Activated CD8-positive, alpha-beta T cell treated with anti-CD3 and anti-CD28 coated beads for 36 hours (primary cell): ENCODE results near the gene PRDM16. TPM values are rescaled to one million over a fixed set of nuclear protein-coding genes. Genes with fewer than 3 reads are reported as not detected.

Source experiments
- ATAC-seq: fragments of 200-7000 bp; cut with Tn5 transposase; one replicate; pipeline ENCODE4 v1.10.0; 2021; ENCODE audit warnings: mild to moderate bottlenecking, moderate library complexity
- CTCF ChIA-PET: fragments of 350-600 bp; sonication (Branson Sonifier 250); formaldehyde crosslinking; loops from one replicate; lab custom pipeline; 2021; ENCODE audit warnings: antibody characterized with exemption; lab: Charles Lee
- POLR2A ChIA-PET: fragments of 350-600 bp; sonication (Branson Sonifier 250); formaldehyde crosslinking; loops from one replicate; lab custom pipeline; 2021; ENCODE audit warnings: antibody characterized with exemption; lab: Charles Lee
- DNase-seq: peaks from one replicate; pipeline ENCODE4 v3.0.0-alpha.2; 2020
- H3K27ac Mint-ChIP-seq: one replicate; pipeline ENCODE4 v1.8.0; 2021; ENCODE audit warnings: mild to moderate bottlenecking, mixed read lengths
- H3K27me3 Mint-ChIP-seq: one replicate; pipeline ENCODE4 v1.8.0; 2021; ENCODE audit warnings: mixed read lengths
- H3K36me3 Mint-ChIP-seq: one replicate; pipeline ENCODE4 v1.8.0; 2021; ENCODE audit warnings: low read depth, mixed read lengths
- H3K4me1 Mint-ChIP-seq: one replicate; pipeline ENCODE4 v1.8.0; 2021; ENCODE audit warnings: low read depth, mixed read lengths
- H3K4me3 Mint-ChIP-seq: one replicate; pipeline ENCODE4 v1.8.0; 2021; ENCODE audit warnings: mild to moderate bottlenecking, moderate library complexity, mixed read lengths
- H3K9me3 Mint-ChIP-seq: one replicate; pipeline ENCODE4 v1.8.0; 2021; ENCODE audit warnings: mixed read lengths
- intact Hi-C: fragments of 100-400 bp; cut with micrococcal nuclease; formaldehyde crosslinking; loops from one replicate; pipeline ENCODE4 v1.10.0; 2022
- total RNA-seq, 2 experiments: library from RNA; stranded (reverse); gene quantifications; one replicate each; pipeline ENCODE4 v1.2.3, GENCODE V29; 2021
- TF ChIP-seq, protein P1 (sequence below): fragments of 200-600 bp; IDR thresholded peaks from one replicate; pipeline ENCODE4 v1.8.0; 2022; ENCODE audit warnings: antibody characterized with exemption, mild to moderate bottlenecking

The PRDM16 gene
- total RNA-seq, 2 experiments from 2014 or later, result 0.29 to 0.49 TPM

DNA sequence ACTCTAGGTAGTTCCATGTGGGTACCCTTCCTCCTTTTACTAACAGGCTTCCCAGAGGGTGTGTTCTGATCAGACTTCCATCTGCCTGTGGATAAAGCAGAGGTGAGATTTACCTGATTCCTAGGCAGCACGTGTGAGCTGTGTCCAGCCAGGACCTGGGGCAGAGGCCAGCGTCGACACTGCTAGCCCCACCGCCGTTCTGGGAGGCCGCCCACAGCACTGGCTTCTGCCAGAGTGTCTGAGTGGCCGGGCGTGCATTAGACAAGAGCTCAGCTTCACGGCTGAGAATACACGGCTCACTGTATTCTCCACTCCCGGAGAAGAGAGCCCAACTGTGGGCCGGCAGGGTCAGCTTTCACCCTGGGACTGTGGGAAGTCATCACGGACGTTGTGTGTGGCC lies 82.5 kb downstream of the PRDM16 start:
- Mint-ChIP-seq H3K36me3 (no peaks in the 10 kb centered on the region), H3K9me3 (no peaks in the 10 kb centered on the region), H3K27ac (no peak overlapping the region), H3K27me3 (peaks cover 7% of the 10 kb centered on the region), H3K4me3 (no peak overlapping the region), H3K4me1 (no peaks in the 10 kb centered on the region)
- ATAC-seq (no peak), DNase-seq (no peak)
- intact Hi-C loops, result no loop called here
- ChIA-PET CTCF (no interaction called here), POLR2A (no interaction called here)
- TF ChIP-seq, protein P1, sequence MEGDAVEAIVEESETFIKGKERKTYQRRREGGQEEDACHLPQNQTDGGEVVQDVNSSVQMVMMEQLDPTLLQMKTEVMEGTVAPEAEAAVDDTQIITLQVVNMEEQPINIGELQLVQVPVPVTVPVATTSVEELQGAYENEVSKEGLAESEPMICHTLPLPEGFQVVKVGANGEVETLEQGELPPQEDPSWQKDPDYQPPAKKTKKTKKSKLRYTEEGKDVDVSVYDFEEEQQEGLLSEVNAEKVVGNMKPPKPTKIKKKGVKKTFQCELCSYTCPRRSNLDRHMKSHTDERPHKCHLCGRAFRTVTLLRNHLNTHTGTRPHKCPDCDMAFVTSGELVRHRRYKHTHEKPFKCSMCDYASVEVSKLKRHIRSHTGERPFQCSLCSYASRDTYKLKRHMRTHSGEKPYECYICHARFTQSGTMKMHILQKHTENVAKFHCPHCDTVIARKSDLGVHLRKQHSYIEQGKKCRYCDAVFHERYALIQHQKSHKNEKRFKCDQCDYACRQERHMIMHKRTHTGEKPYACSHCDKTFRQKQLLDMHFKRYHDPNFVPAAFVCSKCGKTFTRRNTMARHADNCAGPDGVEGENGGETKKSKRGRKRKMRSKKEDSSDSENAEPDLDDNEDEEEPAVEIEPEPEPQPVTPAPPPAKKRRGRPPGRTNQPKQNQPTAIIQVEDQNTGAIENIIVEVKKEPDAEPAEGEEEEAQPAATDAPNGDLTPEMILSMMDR, result no peak

DNA sequence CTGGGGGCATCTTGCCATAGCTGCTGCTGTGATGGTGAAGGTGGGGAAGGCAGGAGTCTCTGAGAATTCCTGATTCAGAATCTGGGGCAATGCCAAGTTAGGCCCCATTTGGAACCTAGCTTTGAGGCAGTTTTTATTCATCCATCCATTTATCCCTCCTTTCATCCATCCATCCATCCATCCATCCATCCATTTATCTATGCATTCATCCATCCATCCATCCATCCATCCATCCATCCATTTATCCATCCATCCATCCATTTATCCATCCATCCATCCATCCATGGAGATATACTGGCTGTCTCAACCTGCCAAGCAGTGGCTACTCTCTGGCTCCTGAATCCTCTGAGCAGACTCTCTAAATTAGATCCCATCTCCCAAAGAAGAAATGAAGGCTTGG lies 83.1 kb downstream of the PRDM16 start:
- Mint-ChIP-seq H3K4me3 (no peak overlapping the region), H3K36me3 (no peaks in the 10 kb centered on the region), H3K9me3 (no peaks in the 10 kb centered on the region), H3K27ac (no peak overlapping the region), H3K27me3 (peaks cover 7% of the 10 kb centered on the region), H3K4me1 (no peaks in the 10 kb centered on the region)
- ChIA-PET CTCF (no interaction called here), POLR2A (no interaction called here)
- ATAC-seq (no peak), DNase-seq (no peak)
- TF ChIP-seq, protein P1, result no peak
- intact Hi-C loops, result no loop called here

DNA sequence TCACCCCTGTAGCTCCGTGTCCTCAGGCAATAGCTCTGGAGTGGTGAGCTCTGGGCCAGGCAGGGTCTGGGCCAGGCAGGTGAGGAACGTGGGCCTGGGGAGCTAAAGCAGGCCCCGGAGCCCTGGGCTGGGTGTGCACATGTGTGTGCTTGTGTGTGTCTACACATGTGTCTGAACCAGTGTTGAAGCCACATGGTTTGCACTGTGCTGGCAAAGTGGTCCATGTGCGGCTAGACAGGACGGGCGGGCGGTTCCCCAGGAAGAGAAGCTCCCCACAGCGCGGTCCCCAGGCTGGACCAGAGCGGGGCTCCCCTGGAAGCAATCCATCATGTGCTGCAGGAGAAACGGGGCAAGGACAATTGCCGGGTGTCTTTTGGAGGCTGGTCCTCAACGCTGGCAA lies 84.2 kb downstream of the PRDM16 start:
- no peak for ATAC-seq
- DNase-seq, result no peak
- Mint-ChIP-seq H3K27me3 (peaks cover 7% of the 10 kb centered on the region), H3K27ac (no peak overlapping the region), H3K36me3 (no peaks in the 10 kb centered on the region), H3K4me3 (no peak overlapping the region), H3K9me3 (no peaks in the 10 kb centered on the region), H3K4me1 (no peaks in the 10 kb centered on the region)
- POLR2A ChIA-PET, result no interaction called here
- TF ChIP-seq, protein P1, result no peak
- CTCF ChIA-PET, result no interaction called here
- intact Hi-C loops, result no loop called here

DNA sequence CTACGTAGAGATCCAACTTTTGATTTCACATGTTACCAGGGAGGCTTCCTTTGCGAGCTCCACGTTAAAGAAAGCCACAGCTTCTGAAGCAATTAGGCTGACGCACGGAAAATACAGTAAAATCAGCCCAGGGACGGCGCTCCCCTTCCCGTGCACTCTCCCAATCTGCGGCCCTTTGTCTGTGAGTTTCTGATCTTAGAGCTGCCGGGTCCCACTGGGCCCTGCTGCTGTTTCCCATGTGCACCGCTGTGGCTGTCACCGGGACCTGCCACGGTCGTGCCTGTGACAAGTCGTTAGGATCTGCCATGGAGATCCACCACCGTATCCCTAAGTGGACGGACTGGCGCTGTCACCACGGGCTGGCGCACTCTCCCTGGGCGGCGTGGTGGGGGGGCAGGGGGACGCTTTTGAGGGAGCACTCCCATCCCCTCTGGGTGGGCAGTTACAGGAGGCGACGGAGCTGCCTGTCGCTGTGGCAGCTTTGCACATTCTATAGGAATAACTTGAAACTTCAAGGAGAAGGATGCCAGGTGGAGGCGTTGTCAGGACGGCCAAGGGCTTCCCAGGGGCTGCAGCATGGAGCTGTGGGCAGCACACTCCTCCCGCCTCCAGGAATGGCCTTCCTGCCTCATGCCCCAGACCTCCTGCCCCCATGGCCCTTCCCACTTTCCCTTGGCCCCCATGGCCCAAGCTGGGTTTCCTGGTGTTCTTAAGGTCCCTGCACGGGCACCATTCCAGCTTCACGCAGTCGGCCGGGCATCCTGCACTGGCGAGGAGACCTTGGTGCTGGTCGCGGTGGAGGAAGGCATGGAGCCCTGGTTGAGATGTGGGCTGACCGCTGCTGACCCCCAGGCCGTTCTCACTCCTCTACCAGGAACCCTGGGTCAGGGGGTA lies 85.1 kb downstream of the PRDM16 start:
- intact Hi-C loops, result no loop called here
- TF ChIP-seq, protein P1, result no peak
- Mint-ChIP-seq H3K36me3 (no peaks in the 10 kb centered on the region), H3K27ac (no peak overlapping the region), H3K4me1 (no peaks in the 10 kb centered on the region), H3K9me3 (no peaks in the 10 kb centered on the region), H3K4me3 (no peak overlapping the region), H3K27me3 (peaks cover 7% of the 10 kb centered on the region)
- ChIA-PET CTCF (no interaction called here), POLR2A (interaction anchor here (0.7 kb wide), 1 partner anchor 225 kb away, joined by 3 read pairs; no protein-coding TSS in a partner anchor)
- DNase-seq (no peak), ATAC-seq (no peak)

DNA sequence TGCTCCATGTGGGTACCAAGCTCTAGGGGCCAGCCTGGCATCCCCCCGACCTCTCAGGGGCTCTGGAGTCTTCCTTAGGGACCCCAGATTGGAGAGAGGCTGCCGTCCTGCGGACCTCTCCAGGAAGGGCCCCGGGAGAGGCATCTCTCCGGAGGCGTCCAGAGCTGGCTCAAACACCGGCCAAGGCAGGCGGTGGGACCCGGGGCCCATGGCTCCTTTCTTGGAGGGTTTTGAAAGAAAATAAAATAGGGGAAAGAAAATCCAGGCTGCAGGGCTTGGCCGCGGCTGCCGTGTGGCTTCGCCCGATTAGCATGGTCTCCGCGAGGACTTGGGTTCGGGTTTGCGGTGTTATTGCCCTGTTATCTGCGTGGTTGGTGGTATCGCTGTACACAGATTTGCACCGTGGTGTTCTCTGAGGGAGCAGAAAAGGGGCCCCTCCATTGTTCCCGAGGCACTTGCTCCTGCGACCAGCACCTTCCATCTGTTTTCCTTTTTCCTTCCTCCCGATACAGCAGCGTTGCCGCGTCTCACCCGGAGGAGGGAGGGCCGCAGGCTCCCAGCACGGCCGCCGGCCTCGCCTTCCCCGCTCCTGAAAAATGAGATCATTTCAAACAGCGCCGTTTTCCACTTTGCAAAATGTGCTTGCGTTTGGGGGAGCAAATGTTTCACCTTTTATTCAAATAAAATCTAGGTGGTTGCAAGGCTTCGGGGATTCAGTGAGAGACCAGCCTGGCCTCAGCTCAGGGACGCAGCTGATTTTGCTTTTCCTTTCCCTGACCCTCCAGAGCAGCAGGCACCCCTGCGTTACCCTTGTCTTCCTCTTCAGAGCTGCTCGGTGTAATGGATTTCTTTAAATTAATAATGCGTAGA lies 86.3 kb downstream of the PRDM16 start:
- POLR2A ChIA-PET, result no interaction called here
- Mint-ChIP-seq H3K27ac (no peak overlapping the region), H3K9me3 (no peaks in the 10 kb centered on the region), H3K27me3 (peaks cover 7% of the 10 kb centered on the region), H3K4me1 (no peaks in the 10 kb centered on the region), H3K36me3 (no peaks in the 10 kb centered on the region), H3K4me3 (no peak overlapping the region)
- TF ChIP-seq, protein P1, result no peak
- ATAC-seq, result no peak
- intact Hi-C loops, result no loop called here
- DNase-seq, result no peak
- CTCF ChIA-PET, result no interaction called here
